HK-2 (cell line): Measurements from ENCODE around the gene ARR3.
A peak's percentile ranks its signal among the peaks of the same experiment; 100 is the strongest.
"Not testable (repeated sequence)": the region's sequence is repeated elsewhere in the genome, so short reads cannot be mapped to it uniquely, and the experiment has no call there.

ENCODE experiments used
- DNase-seq: peaks from one replicate; pipeline ENCODE4 v3.0.0-alpha.2; 2018; ENCODE audit not compliant: unreplicated experiment

Gene ARR3

GRCh38 chrX:70268034-70268433 lies at the start of gene ARR3:
Gene ARR3, plus strand, starts transcription at chrX:70268334. Its CDS starts 1,052 bp downstream, at chrX:70269386.
- no peak for DNase-seq

- DNase-seq = peak; percentile 29
Observed at GRCh38 chrX:70219938-70220764, 48.0 kb upstream of the ARR3 start.

GRCh38 chrX:70226048-70226447 lies 42.1 kb upstream of the ARR3 start:
- no peak for DNase-seq

GRCh38 chrX:70226687-70227086 lies 41.4 kb upstream of the ARR3 start:
- no peak for DNase-seq

GRCh38 chrX:70231666-70232065 lies 36.5 kb upstream of the ARR3 start:
- no peak for DNase-seq

GRCh38 chrX:70234355-70234754 lies 33.8 kb upstream of the ARR3 start, which contains the start of gene AWAT1:
Gene AWAT1, plus strand, starts transcription at chrX:70234655. Its CDS starts 41 bp downstream, at chrX:70234696.
- DNase-seq = no peak

GRCh38 chrX:70240751-70241150 lies 27.4 kb upstream of the ARR3 start:
- no peak for DNase-seq

- DNase-seq = no peak
Observed at GRCh38 chrX:70241501-70241900, 26.6 kb upstream of the ARR3 start.

- not testable (repeated sequence) for DNase-seq
Observed at GRCh38 chrX:70243601-70244000, 24.5 kb upstream of the ARR3 start.

GRCh38 chrX:70244881-70245280 lies 23.3 kb upstream of the ARR3 start:
- DNase-seq = no peak

- DNase-seq = no peak
Observed at GRCh38 chrX:70247252-70247651, 20.9 kb upstream of the ARR3 start.

- no peak for DNase-seq
Observed at GRCh38 chrX:70252491-70252890, 15.6 kb upstream of the ARR3 start.

GRCh38 chrX:70253377-70254062 lies 14.6 kb upstream of the ARR3 start:
- peak; percentile 33 for DNase-seq

- no peak for DNase-seq
Observed at GRCh38 chrX:70254063-70254400, 14.1 kb upstream of the ARR3 start.

GRCh38 chrX:70254909-70255308 lies 13.2 kb upstream of the ARR3 start:
- DNase-seq = no peak

GRCh38 chrX:70255452-70255851 lies 12.7 kb upstream of the ARR3 start:
- DNase-seq = no peak

GRCh38 chrX:70257423-70258288 lies 10.5 kb upstream of the ARR3 start:
- no peak for DNase-seq

GRCh38 chrX:70260104-70260503 lies 8.0 kb upstream of the ARR3 start, which contains the start of gene P2RY4:
Gene P2RY4, minus strand, starts transcription at chrX:70260204. Its CDS starts 580 bp downstream, at chrX:70259624.
- no peak for DNase-seq

GRCh38 chrX:70262952-70263567 lies 5.1 kb upstream of the ARR3 start:
- peak; percentile 42 for DNase-seq

- DNase-seq = no peak
Observed at GRCh38 chrX:70264784-70265183, 3.4 kb upstream of the ARR3 start.

GRCh38 chrX:70274029-70274428 lies 5.9 kb downstream of the ARR3 start:
- DNase-seq = not testable (repeated sequence)

GRCh38 chrX:70279081-70279480 lies 10.9 kb downstream of the ARR3 start:
- no peak for DNase-seq
